ELF-1 (cell line): ENCODE results near the gene RAD54L.
"Not testable (repeated sequence)": the region's sequence is repeated elsewhere in the genome, so short reads cannot be mapped to it uniquely, and the experiment has no call there.

Experiments
- DNase-seq: peaks from one replicate; pipeline ENCODE4 v3.0.0-alpha.2; 2016; ENCODE audit warnings: low read depth, low spot score

The RAD54L gene

DNA sequence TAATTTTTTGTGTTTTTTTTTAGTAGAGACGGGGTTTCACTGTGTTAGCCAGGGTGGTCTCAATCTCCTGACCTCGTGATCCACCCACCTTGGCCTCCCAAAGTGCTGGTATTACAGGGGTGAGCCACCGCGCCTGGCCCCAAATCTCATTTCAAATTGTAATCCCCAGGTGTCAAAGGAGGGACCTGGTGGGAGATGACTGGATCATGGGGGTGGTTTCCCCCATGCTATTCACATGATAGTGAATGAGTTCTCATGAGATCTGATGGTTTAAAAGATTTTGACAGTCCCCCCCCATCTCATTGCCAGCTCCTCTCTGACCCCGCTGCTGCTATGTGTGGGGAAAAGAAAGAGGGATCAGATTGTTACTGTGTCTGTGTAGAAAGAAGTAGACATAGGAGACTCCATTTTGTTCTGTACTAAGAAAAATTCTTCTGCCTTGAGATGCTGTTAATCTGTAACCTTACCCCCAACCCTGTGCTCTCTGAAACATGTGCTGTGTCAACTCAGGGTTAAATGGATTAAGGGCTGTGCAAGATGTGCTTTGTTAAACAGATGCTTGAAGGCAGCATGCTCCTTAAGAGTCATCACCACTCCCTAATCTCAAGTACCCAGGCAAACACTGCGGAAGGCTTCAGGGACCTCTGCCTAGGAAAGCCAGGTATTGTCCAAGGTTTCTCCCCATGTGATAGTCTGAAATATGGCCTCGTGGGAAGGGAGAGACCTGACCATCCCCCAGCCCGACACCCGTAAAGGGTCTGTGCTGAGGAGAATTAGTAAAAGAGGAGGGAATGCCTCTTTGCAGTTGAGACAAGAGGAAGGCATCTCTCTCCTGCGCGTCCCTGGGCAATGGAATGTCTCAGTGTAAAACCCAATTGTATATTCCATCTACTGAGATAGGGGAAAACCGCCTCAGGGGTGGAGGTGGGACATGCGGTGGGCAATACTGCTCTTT is 72.7 kb downstream of the RAD54L start:
- peak; percentile 50 for DNase-seq

DNA sequence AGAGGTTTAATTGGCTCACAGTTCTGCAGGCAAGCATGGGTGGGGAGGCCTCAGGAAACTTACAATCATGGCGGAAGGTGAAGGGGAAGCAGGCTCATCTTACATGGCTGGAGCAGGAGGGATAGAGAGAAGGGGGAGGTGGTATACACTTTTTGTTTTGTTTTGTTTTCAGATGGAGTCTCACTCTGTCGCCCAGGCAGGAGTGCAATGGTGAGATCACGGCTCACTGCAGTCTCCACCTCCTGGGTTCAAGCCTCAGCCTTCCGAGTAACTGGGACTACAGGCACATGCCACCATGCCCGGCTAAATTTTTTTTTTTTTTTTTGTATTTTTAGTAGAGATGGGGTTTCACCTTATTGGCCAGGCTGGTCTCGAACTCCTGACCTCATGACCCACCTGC is 74.6 kb downstream of the RAD54L start:
- DNase-seq: not testable (repeated sequence)

DNA sequence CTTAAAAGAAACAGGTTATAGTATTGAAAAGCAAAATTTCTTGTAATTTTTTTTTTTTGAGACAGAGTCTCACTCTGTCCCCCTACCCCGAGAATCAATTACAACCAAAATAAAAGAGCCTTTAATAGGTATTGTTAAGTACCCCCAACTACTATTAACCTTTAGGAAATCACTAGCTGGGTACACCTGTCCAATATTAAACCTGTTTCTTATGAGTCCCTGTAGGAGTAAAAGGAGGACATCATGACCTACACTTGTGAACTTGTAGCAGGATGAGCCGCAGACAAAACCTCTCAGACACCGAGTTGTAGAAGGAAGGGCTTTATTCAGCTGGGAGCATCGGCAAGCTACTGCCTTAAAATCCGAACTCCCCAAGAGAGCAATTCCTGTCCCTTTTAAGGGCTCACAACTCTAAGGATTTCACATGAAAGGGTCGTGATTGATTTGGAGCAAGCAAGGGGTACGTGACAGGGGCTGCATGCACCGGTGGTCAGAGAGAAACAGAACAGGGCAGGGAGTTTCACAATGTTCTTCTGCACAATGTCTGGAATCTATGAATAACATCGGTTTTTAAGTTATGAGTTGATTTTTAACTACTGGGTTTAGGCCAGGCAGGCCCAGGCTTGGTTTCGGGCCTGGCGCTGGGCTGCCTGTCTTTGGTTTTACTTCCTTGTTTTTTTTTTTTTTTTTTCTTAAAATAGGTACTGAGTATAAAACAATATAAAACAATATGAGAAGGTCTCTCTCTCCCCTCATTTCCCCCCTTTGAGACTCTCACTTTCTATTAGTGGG is 77.9 kb downstream of the RAD54L start:
- DNase-seq: not testable (repeated sequence)
